GM19468 (cell line): Measurements from ENCODE around the gene TMEM108.

Source experiments
- ATAC-seq: cut with Tn5 transposase; IDR thresholded peaks from one replicate; pipeline ENCODE4 v1.9.1; 2021; ENCODE audit warnings: mild to moderate bottlenecking, moderate library complexity, moderate number of reproducible peaks; ENCODE audit not compliant: unreplicated experiment; ENCODE audit errors: extremely low read depth

Gene TMEM108

DNA sequence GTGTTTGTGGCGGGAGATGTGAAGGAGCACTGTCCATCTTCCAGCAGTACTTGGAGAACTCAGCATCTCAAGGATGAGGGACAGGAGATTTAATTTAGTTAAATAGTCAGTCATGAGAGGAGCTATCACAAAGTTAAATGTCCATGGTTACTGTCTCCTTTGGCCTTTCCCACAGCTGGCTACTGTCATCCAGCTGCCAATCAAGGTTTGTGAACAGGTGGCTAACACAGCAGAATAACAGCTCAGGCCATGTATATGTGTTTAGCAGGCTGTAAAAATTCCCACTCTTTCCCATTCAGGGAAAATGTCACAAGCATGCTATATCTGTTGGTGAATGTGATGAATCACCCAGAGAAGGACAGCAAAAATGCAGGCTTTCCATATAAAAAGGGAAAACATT, 120.5 kb downstream of the TMEM108 start:
- ATAC-seq = no peak

DNA sequence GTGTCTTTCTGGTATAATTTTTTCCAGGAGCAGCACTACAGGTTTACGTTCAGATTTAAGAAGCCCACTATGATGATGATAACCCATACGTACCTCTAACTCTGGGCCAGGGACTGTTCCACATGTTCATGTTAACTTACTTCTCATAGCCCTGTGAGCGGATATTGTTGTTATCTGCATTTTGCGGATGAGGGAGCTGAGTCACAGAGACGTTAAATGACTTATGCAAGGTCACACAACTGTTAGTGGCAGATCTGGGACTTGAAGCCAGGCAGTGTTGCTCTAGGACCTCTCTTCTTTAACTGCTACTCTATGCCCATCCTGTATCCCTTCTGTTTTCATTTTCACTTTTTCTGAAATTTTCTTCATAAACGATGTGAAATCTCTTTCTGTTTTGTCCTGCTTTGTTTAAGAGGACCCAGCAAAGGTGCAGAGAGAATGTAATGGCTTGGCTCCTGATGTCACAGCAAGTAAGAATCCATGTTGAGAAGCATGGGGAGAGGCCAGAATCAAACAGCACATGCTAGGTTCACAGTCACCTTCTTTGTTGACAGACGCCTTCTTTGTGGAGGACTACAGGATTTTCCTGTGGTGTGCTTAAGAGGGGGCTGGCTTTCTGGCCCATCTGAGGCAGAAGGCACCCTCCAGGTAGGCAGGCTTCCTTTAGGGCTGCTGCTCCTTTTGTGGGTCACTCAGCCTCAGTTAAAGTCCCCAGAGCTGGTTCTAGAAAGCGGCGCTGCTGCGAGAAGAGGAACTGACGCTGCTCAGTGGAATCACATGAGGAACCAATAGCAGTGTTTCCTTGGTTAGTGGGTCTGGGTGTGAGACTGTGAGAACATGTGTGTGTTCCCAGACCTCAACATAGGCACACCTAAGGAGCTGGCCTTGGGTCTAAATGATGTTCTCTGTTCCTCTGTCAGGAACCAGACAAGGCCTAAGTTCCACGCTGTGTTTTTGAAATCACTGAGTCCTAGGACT, 121.6 kb downstream of the TMEM108 start:
- ATAC-seq = no peak

DNA sequence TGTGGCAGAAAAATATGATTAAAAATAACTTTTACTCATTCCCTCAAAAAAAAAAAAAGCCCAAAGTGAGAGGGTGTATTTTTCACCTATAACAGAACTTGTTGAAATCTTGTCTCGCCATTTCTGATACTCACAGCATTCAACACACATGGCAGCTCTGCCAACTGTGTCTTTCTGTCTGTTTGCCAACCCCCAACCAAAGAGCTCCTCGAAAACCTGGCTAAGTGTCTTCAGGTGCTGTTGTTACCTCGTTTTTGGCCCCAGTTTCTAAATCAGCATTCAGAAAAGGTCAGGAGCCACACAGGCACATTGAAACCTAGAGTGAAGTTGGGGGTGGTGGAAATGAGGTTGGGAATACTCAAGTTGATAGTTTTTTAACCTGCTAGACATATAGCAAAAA, 123.5 kb downstream of the TMEM108 start:
- ATAC-seq = no peak

DNA sequence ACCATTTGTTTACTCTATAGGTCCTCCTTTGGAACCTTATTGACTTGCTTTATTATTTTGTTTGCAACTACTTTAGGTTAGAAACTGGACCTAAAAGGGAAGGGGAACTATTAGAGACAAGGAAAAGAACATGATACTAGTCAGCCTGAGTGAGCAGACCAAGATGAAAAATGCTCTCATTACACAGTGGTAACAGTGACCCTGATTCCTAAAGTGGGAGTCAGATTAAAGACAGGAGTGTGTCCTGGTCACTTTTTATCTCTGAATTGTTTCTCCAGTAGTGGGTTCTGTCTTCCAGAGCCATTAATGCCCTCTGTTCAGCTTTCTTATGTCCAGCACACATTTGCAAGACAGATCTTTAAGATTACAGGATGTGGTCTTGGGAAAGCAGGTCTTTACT, 124.1 kb downstream of the TMEM108 start:
- ATAC-seq = no peak

DNA sequence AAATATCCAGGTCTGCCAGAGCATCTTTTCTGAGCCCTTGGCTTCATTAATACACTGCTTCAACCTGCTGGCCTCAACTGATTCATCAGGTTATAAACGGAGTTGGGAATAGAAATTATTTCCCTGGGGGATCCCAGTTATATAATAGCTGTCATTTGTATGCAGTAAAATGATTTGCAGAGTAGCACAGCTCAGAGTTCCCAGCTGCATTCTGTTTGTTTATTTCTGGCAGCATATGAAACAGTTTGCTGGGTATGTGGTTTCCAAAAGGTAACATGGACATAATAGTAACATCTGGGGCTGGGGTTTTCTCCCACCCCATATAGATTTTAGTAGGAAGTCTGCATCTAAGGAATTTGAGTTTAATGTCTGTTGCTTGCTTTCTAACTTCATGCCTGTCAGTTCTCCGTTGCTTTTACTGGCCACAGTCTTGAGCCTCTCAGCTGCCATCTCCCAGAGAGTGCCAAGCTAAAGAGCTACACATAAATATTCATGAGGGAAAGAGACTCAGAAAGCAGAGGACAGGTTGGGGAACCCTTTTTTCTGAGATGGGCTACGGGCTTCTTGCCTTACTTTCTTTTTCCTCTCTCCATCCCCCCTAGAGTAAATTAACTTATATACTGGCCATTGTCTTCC, 124.6 kb downstream of the TMEM108 start:
- ATAC-seq = no peak

DNA sequence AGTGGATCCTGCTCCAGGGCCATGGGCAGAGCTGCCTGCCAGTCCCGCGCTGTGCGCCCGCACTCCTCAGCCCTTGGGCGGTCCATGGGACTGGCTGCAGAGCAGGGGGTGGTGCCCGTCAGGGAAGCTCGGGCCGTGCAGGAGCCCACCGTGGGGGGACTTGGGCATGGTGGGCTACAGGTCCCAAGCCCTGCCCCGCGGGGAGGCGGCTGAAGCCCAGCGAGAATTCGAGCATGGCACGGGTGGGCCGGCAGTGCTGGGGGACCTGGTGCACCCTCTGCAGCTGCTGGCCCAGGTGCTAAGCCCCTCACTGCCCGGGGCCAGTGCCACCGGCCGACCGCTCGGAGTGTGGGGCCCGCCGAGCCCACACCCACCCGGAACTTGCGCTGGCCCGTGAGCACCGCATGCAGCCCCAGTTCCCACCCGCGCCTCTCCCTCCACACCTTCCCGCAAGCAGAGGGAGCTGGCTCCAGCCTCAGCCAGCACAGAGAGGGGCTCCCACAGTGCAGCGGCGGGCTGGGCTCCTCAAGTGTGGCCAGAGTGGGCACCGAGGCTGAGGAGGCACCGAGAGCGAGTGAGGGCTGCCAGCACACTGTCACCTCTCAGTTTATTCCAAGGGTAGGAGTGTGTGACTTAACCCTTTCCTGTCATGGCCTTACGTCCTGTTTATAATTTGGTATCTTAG, 129.3 kb downstream of the TMEM108 start:
- ATAC-seq = no peak

DNA sequence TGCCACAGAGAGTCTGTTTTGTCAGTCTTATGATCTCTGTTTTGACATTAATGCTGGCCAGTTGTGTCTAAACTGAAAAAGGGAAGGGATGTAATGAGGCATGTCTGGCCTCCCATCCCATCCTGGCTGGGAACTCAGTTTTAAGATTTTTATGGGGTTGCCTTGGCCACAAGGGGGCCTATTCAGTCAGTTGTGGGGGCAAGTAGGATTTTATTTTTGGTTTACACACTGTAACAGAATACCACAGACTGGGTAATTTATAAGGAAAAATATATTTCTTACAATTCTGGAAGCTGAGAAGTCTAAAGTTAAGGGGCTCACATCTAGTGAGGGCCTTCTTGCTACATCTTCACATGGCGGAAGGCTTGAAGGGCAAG, 129.8 kb downstream of the TMEM108 start:
- ATAC-seq = no peak

DNA sequence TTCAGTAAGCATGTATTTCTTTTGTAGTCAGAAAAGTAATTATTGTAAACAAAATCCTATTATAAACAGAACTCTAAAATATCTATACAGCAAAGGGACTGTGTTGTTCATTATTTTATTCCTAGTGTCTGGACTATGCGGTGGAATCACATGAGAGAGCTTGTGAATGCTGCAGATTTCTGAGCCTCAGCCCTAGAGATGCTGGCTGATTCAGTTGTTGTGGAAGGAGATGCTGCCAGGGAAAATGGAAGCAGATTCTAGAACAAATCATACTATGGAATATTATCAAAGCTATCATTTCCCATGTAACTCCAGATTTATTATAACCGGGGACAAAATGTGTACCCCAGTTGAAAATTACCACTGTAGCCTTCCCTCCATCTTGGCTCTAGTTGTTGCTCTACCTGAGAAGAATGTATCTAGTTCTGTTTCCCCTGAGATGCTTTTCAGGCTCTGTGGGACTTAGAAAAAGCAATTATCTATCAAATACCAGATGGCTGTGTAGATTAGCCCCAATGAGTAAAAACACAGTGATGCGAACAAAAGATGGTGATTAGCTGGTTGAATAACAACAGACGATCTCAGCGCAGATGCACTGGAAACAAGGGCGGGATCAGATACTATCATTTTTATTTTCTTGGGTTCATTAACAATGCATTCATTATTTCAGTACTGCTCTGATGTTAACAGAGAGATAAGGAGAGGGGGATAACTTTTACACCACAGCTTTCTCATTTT, 131.3 kb downstream of the TMEM108 start:
- ATAC-seq = no peak

DNA sequence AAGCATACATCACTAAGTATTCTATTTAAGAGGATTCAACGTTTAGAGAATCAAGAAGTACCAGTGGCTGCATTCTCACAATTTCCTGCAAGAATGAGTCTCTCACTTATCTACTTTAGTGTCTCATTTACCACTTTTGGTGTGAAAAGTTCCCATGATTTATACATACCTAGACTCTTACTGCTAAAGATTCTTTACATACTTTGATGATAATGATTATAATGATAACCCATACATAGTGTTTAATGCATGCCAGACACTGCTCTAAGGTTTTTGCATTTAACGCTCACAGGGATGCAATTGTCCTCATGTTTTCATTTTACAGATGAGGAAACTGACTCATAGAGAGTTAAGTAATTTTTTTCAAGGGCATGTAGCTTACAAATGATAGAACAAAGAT, 133.6 kb downstream of the TMEM108 start:
- no peak for ATAC-seq

DNA sequence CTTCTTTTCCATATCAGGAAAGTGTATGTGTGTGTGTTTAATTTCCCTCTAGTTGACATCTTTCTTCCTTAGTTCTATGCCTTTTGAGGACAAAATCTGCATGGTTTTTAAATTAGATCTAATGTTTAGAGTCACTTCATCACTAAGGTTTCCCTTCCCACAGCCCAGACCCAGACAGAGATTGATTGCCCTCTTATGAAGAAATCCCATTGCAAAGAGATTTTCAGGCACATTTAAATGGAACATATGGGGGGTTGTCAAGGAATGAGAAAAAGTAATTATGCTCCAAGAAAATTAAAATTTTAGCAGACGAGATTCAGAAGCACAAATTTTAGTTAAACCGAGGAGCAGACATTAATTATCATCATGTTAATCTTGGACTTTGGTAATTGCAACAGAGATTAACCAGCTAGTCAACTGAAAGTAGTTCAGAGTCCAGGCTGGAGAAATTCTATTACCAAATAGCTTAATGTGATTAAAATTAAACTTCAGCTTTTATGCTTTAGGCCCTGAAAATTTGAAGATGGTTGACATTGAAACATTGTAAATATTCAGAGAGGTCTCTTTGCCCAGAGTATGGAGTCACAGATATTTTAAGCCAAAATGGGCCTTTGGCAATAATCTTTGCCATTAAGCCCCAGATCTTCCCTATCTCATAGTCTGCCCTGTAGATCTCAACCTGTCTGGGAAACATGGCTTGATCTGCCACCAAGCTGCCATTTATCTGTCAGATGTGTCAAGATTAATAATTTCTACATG, 143.4 kb downstream of the TMEM108 start:
- ATAC-seq = no peak

DNA sequence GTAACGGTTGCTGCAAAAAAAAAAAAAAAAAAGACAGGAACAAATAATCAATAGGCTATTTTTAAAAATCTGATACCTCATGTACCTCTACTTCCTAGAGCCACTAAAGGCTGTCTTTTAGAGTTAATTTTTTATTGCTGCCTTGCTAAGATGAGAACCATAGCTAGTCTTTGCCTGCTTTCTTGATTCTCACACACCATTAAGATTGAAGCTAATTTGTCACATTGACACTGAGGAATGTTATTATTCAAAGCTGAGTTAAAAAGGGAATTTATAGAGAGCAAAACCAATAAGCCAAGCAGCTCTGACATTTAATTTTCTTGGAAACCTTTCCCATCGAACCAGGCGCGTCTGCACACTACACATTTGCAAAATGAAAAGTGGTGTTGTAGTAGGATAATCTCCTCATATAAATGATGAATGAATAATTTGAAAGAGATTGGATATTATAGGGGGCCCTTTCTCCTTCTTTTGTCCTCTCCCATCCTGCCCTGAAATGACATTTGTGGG, 149.7 kb downstream of the TMEM108 start:
- ATAC-seq = no peak

DNA sequence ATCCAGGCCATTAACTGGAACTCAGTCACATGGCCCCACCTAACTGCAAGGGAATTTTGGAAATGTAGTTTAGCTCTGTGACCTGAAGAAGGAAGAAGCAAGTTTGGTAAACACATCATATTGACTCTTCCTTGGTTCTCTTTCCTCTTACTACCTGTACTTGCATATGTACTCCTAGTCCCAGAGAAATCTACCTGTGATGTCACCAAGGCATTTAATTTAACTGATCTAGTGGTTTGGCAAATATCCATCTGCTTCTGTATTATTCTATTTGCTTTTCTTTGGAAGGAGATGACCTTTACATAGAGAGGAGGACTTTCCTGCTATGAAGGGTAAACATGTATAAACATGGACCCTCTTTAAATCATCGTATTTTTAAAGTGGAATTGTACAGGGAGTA, 150.8 kb downstream of the TMEM108 start:
- ATAC-seq = no peak

DNA sequence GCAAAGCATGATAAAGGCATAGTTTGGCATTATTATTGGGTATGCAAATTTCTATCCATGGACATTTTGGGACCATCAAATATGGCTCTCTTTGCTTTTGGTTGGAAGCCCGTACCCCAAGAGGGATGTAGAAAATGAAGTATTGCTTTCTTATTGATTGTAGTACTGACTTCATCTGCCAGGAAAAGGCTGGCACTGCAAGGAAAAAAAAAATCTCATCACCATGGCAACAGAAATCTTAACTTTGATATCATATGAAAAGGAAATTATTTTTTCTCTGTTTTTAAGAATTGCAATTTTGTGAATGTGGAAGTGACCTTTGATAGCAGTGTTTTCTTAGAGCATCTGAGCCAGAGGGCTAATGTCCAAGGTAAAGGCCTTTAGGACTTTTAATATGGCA, 151.7 kb downstream of the TMEM108 start:
- no peak for ATAC-seq

DNA sequence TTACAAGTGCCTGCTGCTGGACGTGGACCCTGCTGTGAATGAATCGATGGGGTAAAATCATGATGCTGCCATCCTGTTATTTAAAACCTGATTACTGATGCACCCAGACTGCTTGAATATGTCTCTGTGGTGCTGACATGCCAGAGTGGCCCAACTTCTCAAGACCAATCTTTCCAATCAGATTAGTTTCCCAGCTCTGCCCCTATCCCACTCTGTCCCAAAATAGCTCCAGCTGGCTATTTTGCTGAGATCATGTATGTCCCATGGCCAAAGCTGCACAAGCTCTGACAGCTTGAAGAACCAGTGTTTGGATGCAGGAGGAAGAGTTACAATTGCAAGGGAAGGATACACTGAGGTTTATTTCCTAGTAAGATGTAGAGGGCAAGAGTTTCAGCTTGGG, 153.6 kb downstream of the TMEM108 start:
- ATAC-seq = no peak

DNA sequence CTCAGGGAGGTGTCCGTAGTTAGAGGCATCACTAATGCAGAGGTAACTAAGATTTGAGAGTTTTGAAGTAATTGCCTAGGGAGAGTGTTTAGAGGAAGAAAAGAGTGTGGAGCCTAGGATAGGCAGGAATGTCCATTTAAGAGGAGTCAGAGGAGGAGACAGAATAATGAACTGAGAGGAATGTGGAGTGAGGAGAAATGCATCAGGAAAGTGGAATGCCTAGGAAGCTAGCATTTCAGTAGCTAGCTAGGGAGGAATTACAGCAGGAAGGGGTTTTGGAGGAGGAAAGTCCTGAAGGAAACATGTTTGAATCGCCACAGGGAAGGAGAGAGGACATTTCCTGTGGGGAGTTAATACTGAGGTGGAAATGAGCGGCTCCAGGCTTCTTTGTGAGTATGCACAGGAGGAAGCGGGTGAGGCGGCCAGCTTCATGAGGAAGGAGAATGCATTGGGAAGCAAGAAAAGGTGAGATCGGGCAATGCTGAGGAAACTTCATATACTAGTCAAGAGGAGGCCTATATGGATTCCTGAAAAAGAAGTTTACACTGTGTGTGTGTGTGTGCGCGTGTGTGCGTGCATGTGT, 154.3 kb downstream of the TMEM108 start:
- ATAC-seq = no peak

DNA sequence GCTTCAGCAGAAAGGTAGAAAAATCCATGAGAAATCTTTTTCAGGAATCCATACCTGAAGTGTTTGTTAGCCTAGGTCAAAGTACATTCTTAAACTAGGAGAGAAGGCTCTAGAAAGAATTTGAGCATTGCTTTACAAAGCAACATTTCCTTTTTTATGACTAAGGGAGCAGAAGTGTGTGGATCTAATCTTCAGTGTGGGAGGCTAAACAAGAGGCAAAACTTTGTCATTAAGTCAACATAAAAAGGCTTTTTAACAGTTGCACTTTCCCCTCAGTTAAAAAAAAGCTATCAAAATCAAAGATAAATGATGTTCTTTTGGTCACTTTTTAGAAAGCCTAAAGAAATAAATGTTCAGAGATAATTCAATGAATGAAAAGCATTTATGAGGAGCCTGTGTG, 154.8 kb downstream of the TMEM108 start:
- no peak for ATAC-seq

DNA sequence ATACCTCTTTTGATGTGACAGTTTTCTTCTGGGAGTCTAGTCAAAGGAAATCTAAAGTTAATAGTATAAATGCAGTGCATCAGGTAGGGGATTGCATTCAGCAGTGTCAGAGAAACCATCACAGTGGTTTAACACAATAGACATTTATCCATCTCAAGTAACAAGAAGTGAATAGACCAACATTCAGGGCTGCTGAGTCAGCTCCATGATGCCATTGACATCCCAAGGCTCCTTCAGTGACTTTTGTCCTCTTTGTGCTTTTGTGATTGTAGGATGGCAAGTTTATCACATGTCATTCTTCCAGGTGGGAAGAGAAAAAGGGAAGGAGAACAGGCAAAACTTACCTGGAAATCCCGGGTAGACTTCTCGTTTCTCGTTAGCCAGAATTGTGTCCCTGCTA, 158.3 kb downstream of the TMEM108 start:
- no peak for ATAC-seq

DNA sequence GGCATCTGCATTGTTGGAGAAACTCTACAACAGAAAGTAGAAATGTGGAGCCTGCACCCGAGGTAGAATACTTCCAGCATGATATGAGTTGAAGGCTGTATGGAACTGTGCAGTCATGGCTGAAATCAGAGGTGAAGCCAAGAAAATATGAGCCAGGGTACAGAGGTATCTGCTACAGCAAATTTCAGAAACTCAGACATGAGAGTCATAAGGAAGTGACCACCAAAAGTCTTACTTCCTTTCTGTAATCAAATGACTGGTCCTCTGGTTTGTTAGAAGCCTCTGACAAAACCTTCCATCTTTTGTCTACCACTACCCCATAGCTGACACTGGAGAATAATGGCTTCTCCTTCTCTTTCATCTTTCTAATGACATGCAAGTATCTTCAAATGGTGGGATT, 159.4 kb downstream of the TMEM108 start:
- ATAC-seq = no peak

DNA sequence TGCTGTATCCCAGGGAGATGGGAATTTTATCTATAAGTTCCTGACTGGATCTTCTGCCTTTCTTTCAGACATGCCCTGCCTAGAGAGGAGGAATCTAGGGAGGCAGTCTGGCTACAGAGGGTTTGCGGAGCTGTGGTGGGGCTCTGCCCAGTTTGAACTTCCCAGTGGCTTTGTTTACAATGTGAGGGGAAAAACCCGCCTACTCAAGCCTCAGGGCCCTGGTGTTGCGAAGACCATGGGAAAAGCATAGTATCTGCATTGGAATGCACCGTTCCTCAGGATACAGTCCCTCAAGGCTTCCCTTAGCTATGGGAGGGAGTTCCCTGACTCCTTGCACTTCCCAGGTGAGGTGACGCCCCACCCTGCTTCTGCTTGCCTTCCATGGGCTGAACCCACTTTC, 168.7 kb downstream of the TMEM108 start:
- ATAC-seq = no peak
